K562 (cell line): Measurements from ENCODE around the gene SLC35B1. TPM values are rescaled to one million over a fixed set of nuclear protein-coding genes. Genes with fewer than 3 reads are reported as not detected.
A peak's percentile ranks its signal among the peaks of the same experiment; 100 is the strongest.

Source experiments
- ATAC-seq: fragments of 200-7000 bp; cut with Tn5 transposase; 3 replicates; pipeline ENCODE4 v1.9.1; 2020; ENCODE audit warnings: moderate library complexity
- BruUV-seq: library from RNA; stranded (reverse); fragments of 400-500 nt; replicated peaks from 2 replicates; lab custom pipeline; 2021; lab: Mats Ljungman, UMichigan
- CTCF ChIA-PET: fragments of 300-600 bp; formaldehyde crosslinking; extraction: SDS; loops from one replicate; lab custom pipeline; 2021; ENCODE audit warnings: low intra/inter-chr PET ratio; lab: Yijun Ruan, JAX
- POLR2A ChIA-PET: fragments of 300-600, 350-650 bp; sonication (Branson Sonifier 250); formaldehyde crosslinking; extraction: SDS; loops from one replicate; lab custom pipeline; 2021; ENCODE audit warnings: antibody characterized with exemption, inconsistent platforms; lab: Yijun Ruan, JAX
- DNase-seq, 4 experiments: peaks; one replicate each; pipeline versions ENCODE4 v3.0.0 to v3.0.0-alpha.2; 2011 to 2018; ENCODE audit warnings: low spot score in 3 of 4, mixed read lengths in 3 of 4; ENCODE audit errors: extremely low read depth in 1 of 4
- FAIRE-seq: peaks from 2 replicates; lab custom pipeline; 2011; peaks lifted over from hg19 to GRCh38; lab: Jason Lieb, UNC
- H2AFZ ChIP-seq: 2 replicates; pipeline ENCODE4 v1.6.0; 2011; ENCODE audit warnings: low read depth, low read length, control low read depth, inconsistent platforms
- H3K27ac ChIP-seq: fragments of 200-600 bp; 3 replicates; pipeline ENCODE4 v1.8.0; 2011; ENCODE audit warnings: low read depth, mild to moderate bottlenecking, control low read depth, inconsistent platforms, low read length, moderate library complexity, mixed read lengths; ENCODE audit errors: extremely low read depth
- H3K27me3 ChIP-seq, 2 experiments: fragments of 300-600 bp in 1 of 2; 2 replicates in 1 of 2; 3 replicates in 1 of 2; pipeline versions ENCODE4 v1.6.0 to v1.8.0; 2011; ENCODE audit warnings: inconsistent platforms in 2 of 2, low read length in 2 of 2, mild to moderate bottlenecking in 1 of 2, mixed read lengths in 1 of 2, moderate library complexity in 1 of 2; ENCODE audit not compliant: control insufficient read depth in 2 of 2, insufficient read depth in 2 of 2
- H3K36me3 ChIP-seq: fragments of 300-600 bp; 3 replicates; pipeline ENCODE4 v1.8.0; 2011; ENCODE audit warnings: mild to moderate bottlenecking, low read length, inconsistent platforms; ENCODE audit not compliant: control insufficient read depth, insufficient read depth
- H3K4me1 ChIP-seq, 2 experiments: fragments of 200-600 bp in 1 of 2; replicated peaks in 1 of 2; 2 replicates in 1 of 2; 3 replicates in 1 of 2; pipeline versions ENCODE4 v1.5.1 to v1.8.0; 2011; ENCODE audit warnings: inconsistent platforms in 2 of 2, low read length in 2 of 2, mild to moderate bottlenecking in 1 of 2, mixed read lengths in 1 of 2, moderate library complexity in 1 of 2; ENCODE audit not compliant: control insufficient read depth in 2 of 2, insufficient read depth in 2 of 2
- H3K4me2 ChIP-seq: 2 replicates; pipeline ENCODE4 v1.6.1; 2011; ENCODE audit warnings: low read length, control low read depth, inconsistent platforms, mixed read lengths; ENCODE audit not compliant: insufficient read depth
- H3K4me3 ChIP-seq: fragments of 200-600 bp; sonication (generic), shearing (Covaris generic); 2 replicates; pipeline ENCODE4 v1.5.1; 2016; ENCODE audit warnings: control low read depth, inconsistent platforms
- H3K79me2 ChIP-seq: fragments of 200-600 bp; 3 replicates; pipeline ENCODE4 v1.8.0; 2011; ENCODE audit warnings: low read length, inconsistent platforms; ENCODE audit not compliant: control insufficient read depth, insufficient read depth
- H3K9ac ChIP-seq, 2 experiments: 2 replicates each; pipeline versions ENCODE4 v1.6.0 to v1.6.1; 2011; ENCODE audit warnings: low read depth in 2 of 2, low read length in 2 of 2, control low read depth in 1 of 2, inconsistent platforms in 1 of 2, mild to moderate bottlenecking in 1 of 2, mixed read lengths in 1 of 2; ENCODE audit not compliant: insufficient read depth in 1 of 2
- H3K9me1 ChIP-seq: one replicate; pipeline ENCODE4 v1.6.0; 2011; ENCODE audit warnings: inconsistent platforms, mild to moderate bottlenecking, low read length, moderate library complexity; ENCODE audit not compliant: control insufficient read depth, insufficient read depth
- H3K9me3 ChIP-seq: replicated peaks from 2 replicates; pipeline ENCODE4 v1.5.1; 2011; ENCODE audit warnings: low read depth, low read length, inconsistent platforms; ENCODE audit not compliant: control insufficient read depth, insufficient read depth
- H4K20me1 ChIP-seq: replicated peaks from 2 replicates; pipeline ENCODE4 v1.6.1; 2011; ENCODE audit warnings: low read length, inconsistent platforms, mixed read lengths; ENCODE audit not compliant: control insufficient read depth, insufficient read depth
- BMI1 ChIP-seq: fragments of 150-350 bp; IDR thresholded peaks from 2 replicates; pipeline ENCODE4 v1.6.1; 2014; ENCODE audit warnings: low read length
- CBX2 ChIP-seq: fragments of 200-600 bp; sonication (generic); IDR thresholded peaks from one replicate; pipeline ENCODE4 v1.6.1; 2012; ENCODE audit warnings: mild to moderate bottlenecking, low read length, inconsistent platforms; ENCODE audit not compliant: insufficient read depth, poor library complexity, severe bottlenecking
- CCNT2 ChIP-seq: IDR thresholded peaks from 2 replicates; pipeline ENCODE4 v1.6.1; 2011; ENCODE audit warnings: borderline replicate concordance, low read depth, mild to moderate bottlenecking, moderate library complexity, mixed read lengths, low read length; ENCODE audit not compliant: insufficient read length; ENCODE audit errors: extremely low read depth
- MYNN ChIP-seq, 2 experiments: sonication (generic); formaldehyde crosslinking in 1 of 2; IDR thresholded peaks; 2 replicates each; pipeline versions ENCODE4 v1.5.0 to v1.6.1; 2016 to 2020; ENCODE audit warnings: antibody characterized with exemption in 1 of 2, missing genetic modification reagents in 1 of 2
- NCOR1 ChIP-seq: fragments of 450-650 bp; IDR thresholded peaks from 2 replicates; pipeline ENCODE4 v1.6.1; 2016; ENCODE audit warnings: mild to moderate bottlenecking, moderate library complexity
- POU5F1 ChIP-seq: fragments of 150-350 bp; IDR thresholded peaks from 2 replicates; pipeline ENCODE4 v1.6.1; 2014; ENCODE audit warnings: borderline replicate concordance, low read length, low read depth, mild to moderate bottlenecking; ENCODE audit not compliant: partially characterized antibody
- PYGO2 ChIP-seq: fragments of 450-650 bp; IDR thresholded peaks from 2 replicates; pipeline ENCODE4 v1.6.1; 2016; ENCODE audit warnings: mild to moderate bottlenecking, missing genetic modification characterization, moderate library complexity, missing compliant biosample characterization
- RAD21 ChIP-seq, 2 experiments: fragments of 250-450 bp in 1 of 2; fragments of 450-650 bp in 1 of 2; sonication (Bioruptor Pico) in 1 of 2; formaldehyde crosslinking in 1 of 2; IDR thresholded peaks in 1 of 2; conservative IDR thresholded peaks in 1 of 2; 2 replicates each; pipeline versions ENCODE4 v1.4.0 to v1.8.0; 2020 to 2022; ENCODE audit warnings: mild to moderate bottlenecking in 2 of 2, moderate library complexity in 1 of 2
- RFX5 ChIP-seq: IDR thresholded peaks from 2 replicates; pipeline ENCODE4 v1.6.1; 2011; ENCODE audit warnings: low read depth, mild to moderate bottlenecking, improper control_type of control experiment, low read length
- ZC3H4 ChIP-seq: sonication (generic); formaldehyde crosslinking; IDR thresholded peaks from 2 replicates; pipeline ENCODE4 v1.9.0; 2021; ENCODE audit warnings: missing genetic modification reagents, borderline replicate concordance
- ZFX ChIP-seq: sonication (generic); formaldehyde crosslinking; IDR thresholded peaks from 2 replicates; pipeline ENCODE4 v1.8.0; 2022; ENCODE audit warnings: mild to moderate bottlenecking, missing genetic modification reagents, moderate library complexity
- ZNF239 ChIP-seq: fragments of 250-450 bp; sonication (Bioruptor Pico); IDR thresholded peaks from 2 replicates; pipeline ENCODE4 v1.4.0; 2020; ENCODE audit warnings: mild to moderate bottlenecking
- WGBS: fragments of 100-300 bp; shearing (Covaris generic); methylation state at CpG from one replicate; pipeline ENCODE4 v1.1.6; 2016; ENCODE audit warnings: low coverage, mixed read lengths; ENCODE audit not compliant: insufficient coverage; ENCODE audit errors: missing lambda C conversion rate; 5-methylcytosine and 5-hydroxymethylcytosine counted together
- in situ Hi-C: fragments of 300-500 bp; cut with MboI; formaldehyde crosslinking; loops from 4 replicates; pipeline ENCODE4 v1.15.0; 2018; ENCODE audit warnings: inconsistent platforms, mixed read lengths
- intact Hi-C: fragments of 100-400 bp; cut with micrococcal nuclease; formaldehyde crosslinking; loops from 2 replicates; pipeline ENCODE4 v1.14.2; 2022
- polyA plus RNA-seq, 8 experiments: library from polyadenylated mRNA; depleted of rRNA in 4 of 8; stranded (reverse) in 5 of 8; unstranded in 3 of 8; fragments of >200 nt; fragmentation: Nextera tagmentation in 2 of 8; fragmentation: Illumina TruSeq in 1 of 8; extraction: Ambion mirVana in 2 of 8; extraction: Trizol in 1 of 8; gene quantifications; 2 replicates each; pipeline versions ENCODE4 v1.2.1 to v1.2.3, GENCODE V29; 2011 to 2014; ENCODE audit warnings: inconsistent platforms in 1 of 8, missing spikeins in 1 of 8
- total RNA-seq, 7 experiments: library from RNA; depleted of rRNA in 6 of 7; stranded (reverse); fragments of >200 nt in 6 of 7; fragmentation: Illumina TruSeq in 2 of 7; extraction: Trizol in 2 of 7; gene quantifications; 2 replicates each; pipeline versions ENCODE4 v1.2.1 to v1.2.3, GENCODE V29; 2011 to 2021; ENCODE audit warnings: low replicate concordance in 1 of 7
- TF ChIP-seq, protein P1 (sequence below): fragments of 250-450 bp; sonication (Bioruptor Pico); IDR thresholded peaks from 2 replicates; pipeline ENCODE4 v1.4.0; 2020; ENCODE audit warnings: mild to moderate bottlenecking, moderate library complexity
- TF ChIP-seq, protein P2 (sequence below): fragments of 450-650 bp; formaldehyde crosslinking; IDR thresholded peaks from 2 replicates; pipeline ENCODE4 v1.4.0; 2020; ENCODE audit warnings: mild to moderate bottlenecking, moderate library complexity
- TF ChIP-seq, protein P3 (sequence below): fragments of 150-350 bp; conservative IDR thresholded peaks from 2 replicates; pipeline ENCODE4 v1.6.1; 2014; ENCODE audit warnings: low read length

SLC35B1 gene
- total and polyA plus RNA-seq, 9 of the 15 experiments (the other 6 are each of a cell fraction or from before 2014, with no cell fraction given): 51.4 to 87.9 (median 66.3) TPM

DNA sequence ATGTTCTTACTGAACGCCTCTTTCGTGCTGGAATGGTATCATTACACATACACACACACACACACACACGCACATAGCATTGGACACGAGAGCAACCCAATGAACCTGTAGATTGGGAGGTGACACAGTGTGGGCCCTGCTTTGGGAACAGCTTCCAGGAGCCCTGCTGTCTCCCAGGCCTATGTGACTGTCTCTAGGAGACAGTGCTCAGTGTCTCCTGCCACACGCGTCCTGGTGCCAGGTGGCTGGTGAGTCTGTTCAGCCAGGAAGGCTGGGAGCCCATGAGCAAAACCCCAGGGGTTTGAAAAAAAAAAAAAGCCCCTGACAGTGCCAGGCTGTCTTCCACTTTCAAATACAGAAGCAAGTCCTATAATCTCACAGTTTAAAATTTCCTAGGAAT, 27.4 kb downstream of the SLC35B1 start:
- 51% methylated on average over 6 of the region's 6 CpGs for WGBS
- ATAC-seq: no peak
- POLR2A ChIA-PET: interaction anchor here (0.5 to 1.4 kb wide), 4 partner anchors 11 to 244 kb away, joined by 3 to 4 read pairs (median 3); no protein-coding TSS in a partner anchor
- no peak for TF ChIP-seq PYGO2 (tag)
- no peak for TF ChIP-seq CBX2
- TF ChIP-seq ZC3H4 (CRISPR knock-in tag): no peak
- TF ChIP-seq CCNT2: no peak
- no peak for TF ChIP-seq RFX5
- TF ChIP-seq MYNN (IDR thresholded peaks at IDR 0.05): no peak
- no peak for TF ChIP-seq MYNN (CRISPR knock-in tag; IDR thresholded peaks at IDR 0.05)
- TF ChIP-seq ZFX (CRISPR knock-in tag): no peak
- TF ChIP-seq BMI1: no peak
- no peak for TF ChIP-seq ZNF239 (CRISPR knock-in tag)
- TF ChIP-seq NCOR1: no peak
- TF ChIP-seq, protein P1, sequence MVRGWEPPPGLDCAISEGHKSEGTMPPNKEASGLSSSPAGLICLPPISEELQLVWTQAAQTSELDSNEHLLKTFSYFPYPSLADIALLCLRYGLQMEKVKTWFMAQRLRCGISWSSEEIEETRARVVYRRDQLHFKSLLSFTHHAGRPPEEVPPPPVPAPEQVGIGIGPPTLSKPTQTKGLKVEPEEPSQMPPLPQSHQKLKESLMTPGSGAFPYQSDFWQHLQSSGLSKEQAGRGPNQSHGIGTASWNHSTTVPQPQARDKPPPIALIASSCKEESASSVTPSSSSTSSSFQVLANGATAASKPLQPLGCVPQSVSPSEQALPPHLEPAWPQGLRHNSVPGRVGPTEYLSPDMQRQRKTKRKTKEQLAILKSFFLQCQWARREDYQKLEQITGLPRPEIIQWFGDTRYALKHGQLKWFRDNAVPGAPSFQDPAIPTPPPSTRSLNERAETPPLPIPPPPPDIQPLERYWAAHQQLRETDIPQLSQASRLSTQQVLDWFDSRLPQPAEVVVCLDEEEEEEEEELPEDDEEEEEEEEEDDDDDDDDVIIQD: no peak
- TF ChIP-seq, protein P2, sequence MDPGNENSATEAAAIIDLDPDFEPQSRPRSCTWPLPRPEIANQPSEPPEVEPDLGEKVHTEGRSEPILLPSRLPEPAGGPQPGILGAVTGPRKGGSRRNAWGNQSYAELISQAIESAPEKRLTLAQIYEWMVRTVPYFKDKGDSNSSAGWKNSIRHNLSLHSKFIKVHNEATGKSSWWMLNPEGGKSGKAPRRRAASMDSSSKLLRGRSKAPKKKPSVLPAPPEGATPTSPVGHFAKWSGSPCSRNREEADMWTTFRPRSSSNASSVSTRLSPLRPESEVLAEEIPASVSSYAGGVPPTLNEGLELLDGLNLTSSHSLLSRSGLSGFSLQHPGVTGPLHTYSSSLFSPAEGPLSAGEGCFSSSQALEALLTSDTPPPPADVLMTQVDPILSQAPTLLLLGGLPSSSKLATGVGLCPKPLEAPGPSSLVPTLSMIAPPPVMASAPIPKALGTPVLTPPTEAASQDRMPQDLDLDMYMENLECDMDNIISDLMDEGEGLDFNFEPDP (CRISPR knock-in tag): no peak
- TF ChIP-seq, protein P3, sequence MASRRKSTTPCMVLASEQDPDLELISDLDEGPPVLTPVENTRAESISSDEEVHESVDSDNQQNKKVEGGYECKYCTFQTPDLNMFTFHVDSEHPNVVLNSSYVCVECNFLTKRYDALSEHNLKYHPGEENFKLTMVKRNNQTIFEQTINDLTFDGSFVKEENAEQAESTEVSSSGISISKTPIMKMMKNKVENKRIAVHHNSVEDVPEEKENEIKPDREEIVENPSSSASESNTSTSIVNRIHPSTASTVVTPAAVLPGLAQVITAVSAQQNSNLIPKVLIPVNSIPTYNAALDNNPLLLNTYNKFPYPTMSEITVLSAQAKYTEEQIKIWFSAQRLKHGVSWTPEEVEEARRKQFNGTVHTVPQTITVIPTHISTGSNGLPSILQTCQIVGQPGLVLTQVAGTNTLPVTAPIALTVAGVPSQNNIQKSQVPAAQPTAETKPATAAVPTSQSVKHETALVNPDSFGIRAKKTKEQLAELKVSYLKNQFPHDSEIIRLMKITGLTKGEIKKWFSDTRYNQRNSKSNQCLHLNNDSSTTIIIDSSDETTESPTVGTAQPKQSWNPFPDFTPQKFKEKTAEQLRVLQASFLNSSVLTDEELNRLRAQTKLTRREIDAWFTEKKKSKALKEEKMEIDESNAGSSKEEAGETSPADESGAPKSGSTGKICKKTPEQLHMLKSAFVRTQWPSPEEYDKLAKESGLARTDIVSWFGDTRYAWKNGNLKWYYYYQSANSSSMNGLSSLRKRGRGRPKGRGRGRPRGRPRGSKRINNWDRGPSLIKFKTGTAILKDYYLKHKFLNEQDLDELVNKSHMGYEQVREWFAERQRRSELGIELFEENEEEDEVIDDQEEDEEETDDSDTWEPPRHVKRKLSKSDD: no peak
- TF ChIP-seq RAD21 (CRISPR knock-in tag; conservative IDR thresholded peaks at IDR 0.05 in 1 of 2, IDR thresholded peaks at IDR 0.05 in 1 of 2): no peak
- no peak for TF ChIP-seq POU5F1

More for the DNA sequence above, 27.4 kb downstream of the SLC35B1 start:
- no peak overlapping the region for H3K4me3 ChIP-seq
- no peaks in the 10 kb centered on the region for H3K9me3 ChIP-seq
- no peaks in the 10 kb centered on the region for H3K9me1 ChIP-seq
- peaks cover 6 to 19% of the 10 kb centered on the region in 2 experiments; a peak in 4 of 5 replicates for H3K27me3 ChIP-seq
- peaks cover 3% of the 10 kb centered on the region; the same call in 1 of the 3 replicates for H3K36me3 ChIP-seq
- H3K4me2 ChIP-seq: no peak overlapping the region
- FAIRE-seq (no peak), DNase-seq (no peak)
- peak overlapping the region in 1 of 2 experiments; percentile 56; a peak in 1 of 4 replicates for H3K9ac ChIP-seq
- H3K27ac ChIP-seq: no peak overlapping the region; the same call in 2 of the 3 replicates
- intact Hi-C loops: loop anchor here (2.0 kb wide), 1 partner anchor 64 kb away; no protein-coding TSS in a partner anchor
- BruUV-seq: no TSS peak
- peaks cover 6% of the 10 kb centered on the region; the same call in 1 of the 2 replicates for H4K20me1 ChIP-seq
- CTCF ChIA-PET: interaction anchor here (0.7 kb wide), 1 partner anchor 365 kb away, joined by 3 read pairs; no protein-coding TSS in a partner anchor
- peaks cover 21% of the 10 kb centered on the region for H3K79me2 ChIP-seq
- in situ Hi-C loops: no loop called here
- peaks cover 5 to 7% of the 10 kb centered on the region in 2 experiments; a peak in 4 of 5 replicates for H3K4me1 ChIP-seq
- H2AFZ ChIP-seq: no peak overlapping the region
